HL-60 (cell line): ENCODE data around the gene RAPGEF2.

ENCODE experiments used
- CTCF ChIP-seq: IDR thresholded peaks from one replicate; pipeline ENCODE4 v1.5.1; 2011; ENCODE audit warnings: low read length, control low read depth, inconsistent platforms; ENCODE audit not compliant: insufficient read depth
- GABPA ChIP-seq: IDR thresholded peaks from 2 replicates; pipeline ENCODE4 v1.6.1; 2012; ENCODE audit warnings: low read depth

DNA sequence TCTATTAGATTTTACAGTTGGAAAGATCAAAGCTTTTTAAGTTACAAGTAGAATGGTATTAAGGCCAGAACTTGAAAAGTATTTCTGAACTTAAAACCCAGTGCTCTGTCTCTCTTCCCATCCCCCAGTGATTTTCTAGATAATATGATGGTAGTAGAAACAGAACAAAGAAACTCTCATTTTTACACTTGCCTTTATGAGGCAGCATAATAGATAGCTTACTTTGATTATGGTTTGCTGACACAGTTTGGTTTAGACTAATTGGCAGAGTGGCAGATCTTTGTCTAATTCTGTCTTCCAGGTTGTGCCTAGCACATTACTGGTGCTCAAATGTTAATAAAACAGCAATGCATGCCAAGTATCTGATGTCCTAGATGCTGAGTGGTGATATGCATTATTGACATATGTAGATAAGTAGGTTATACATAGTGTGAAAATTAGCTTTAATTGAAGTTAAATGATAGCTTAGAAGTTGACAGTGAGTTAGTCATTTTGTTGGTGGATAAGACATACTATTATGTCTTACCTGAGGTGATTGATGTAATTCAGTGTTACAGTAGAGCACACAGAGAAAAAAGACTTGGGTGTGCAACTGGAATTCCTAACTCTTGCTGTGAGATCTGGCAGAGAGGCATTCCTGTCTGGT lies 4.3 kb upstream of the RAPGEF2 start:
- TF ChIP-seq CTCF: no peak
- TF ChIP-seq GABPA: no peak
